PC-3 (cell line): ENCODE measurements around the gene CDH4.

ENCODE experiments used
- EZH2 ChIP-seq: fragments of 300-600 bp; sonication (generic); IDR thresholded peaks from one replicate; pipeline ENCODE4 v1.6.1; 2017; ENCODE audit warnings: antibody characterized with exemption, mild to moderate bottlenecking, low read length; ENCODE audit not compliant: unreplicated experiment
- EZH2phosphoT487 ChIP-seq: fragments of 300-600 bp; sonication (generic); IDR thresholded peaks from 2 replicates; pipeline ENCODE4 v1.6.1; 2018; ENCODE audit warnings: mild to moderate bottlenecking, antibody characterized with exemption, low read length, borderline replicate concordance
- TF ChIP-seq, protein P1 (sequence below): fragments of 300-600 bp; sonication (generic); conservative IDR thresholded peaks from 2 replicates; pipeline ENCODE4 v1.5.1; 2017; ENCODE audit warnings: antibody characterized with exemption, low read depth, mild to moderate bottlenecking, low read length

DNA sequence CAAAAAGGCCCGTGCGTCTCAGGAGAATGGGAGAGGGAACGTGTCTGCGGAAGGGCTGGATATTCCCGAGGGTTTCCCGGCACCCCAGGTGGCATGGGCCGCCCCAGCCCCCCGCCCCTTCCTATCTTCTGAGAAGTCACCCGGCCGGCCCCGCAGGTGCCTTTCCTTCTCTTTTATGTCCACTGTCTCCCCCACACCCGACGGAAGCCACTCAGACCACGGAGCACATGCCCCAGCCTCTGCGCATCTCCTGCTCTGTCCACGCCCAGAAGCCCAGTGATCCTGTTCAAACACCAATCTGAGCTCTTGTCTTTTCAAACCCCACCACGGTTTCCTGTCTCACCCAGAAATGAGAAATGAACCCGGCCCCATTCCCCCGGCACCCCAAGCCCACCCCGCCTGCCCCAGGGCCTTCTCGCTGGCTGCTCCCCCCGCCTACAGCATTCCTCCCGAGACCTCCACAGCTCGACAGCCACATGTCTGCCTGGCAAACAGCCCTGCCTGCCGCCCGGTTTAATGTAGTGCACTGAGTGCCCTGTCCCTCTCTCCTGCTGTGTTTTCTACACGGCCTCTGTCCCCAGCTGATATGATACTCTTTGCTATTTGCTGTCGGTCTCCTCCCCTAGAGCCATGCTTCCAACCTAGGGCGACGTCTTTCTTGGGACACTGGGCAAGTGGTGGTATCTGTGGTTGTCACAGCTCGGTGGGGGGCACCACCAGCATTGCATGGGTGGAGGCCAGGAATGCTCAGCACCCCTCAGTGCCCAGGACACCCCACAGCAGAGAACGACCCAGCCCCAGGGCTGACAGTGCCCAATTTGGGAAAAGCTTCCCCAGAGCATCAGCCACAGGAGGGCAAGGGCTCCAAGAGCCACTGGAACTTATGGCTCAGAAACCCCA, 630.9 kb downstream of the CDH4 start:
- TF ChIP-seq, protein P1, sequence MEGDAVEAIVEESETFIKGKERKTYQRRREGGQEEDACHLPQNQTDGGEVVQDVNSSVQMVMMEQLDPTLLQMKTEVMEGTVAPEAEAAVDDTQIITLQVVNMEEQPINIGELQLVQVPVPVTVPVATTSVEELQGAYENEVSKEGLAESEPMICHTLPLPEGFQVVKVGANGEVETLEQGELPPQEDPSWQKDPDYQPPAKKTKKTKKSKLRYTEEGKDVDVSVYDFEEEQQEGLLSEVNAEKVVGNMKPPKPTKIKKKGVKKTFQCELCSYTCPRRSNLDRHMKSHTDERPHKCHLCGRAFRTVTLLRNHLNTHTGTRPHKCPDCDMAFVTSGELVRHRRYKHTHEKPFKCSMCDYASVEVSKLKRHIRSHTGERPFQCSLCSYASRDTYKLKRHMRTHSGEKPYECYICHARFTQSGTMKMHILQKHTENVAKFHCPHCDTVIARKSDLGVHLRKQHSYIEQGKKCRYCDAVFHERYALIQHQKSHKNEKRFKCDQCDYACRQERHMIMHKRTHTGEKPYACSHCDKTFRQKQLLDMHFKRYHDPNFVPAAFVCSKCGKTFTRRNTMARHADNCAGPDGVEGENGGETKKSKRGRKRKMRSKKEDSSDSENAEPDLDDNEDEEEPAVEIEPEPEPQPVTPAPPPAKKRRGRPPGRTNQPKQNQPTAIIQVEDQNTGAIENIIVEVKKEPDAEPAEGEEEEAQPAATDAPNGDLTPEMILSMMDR, result no peak
- TF ChIP-seq EZH2, result no peak
- TF ChIP-seq EZH2phosphoT487, result no peak
